GM21786 (cell line): ENCODE results near the gene NLRP7.

Source experiments
- ATAC-seq: cut with Tn5 transposase; IDR thresholded peaks from one replicate; pipeline ENCODE4 v1.9.1; 2021; ENCODE audit not compliant: unreplicated experiment

NLRP7 gene

GRCh38 chr19:54875506-54875905 is 71.8 kb downstream of the NLRP7 start:
- no peak for ATAC-seq

GRCh38 chr19:54873990-54874389 is 73.3 kb downstream of the NLRP7 start, which contains the start of gene FCAR:
Gene FCAR (plus strand): TSS chr19:54874235. CDS start chr19:54874290, 55 bp downstream.
- no peak for ATAC-seq
